ENCODE measurements around the gene THSD8. TPM values are rescaled to one million over a fixed set of nuclear protein-coding genes. Genes with fewer than 3 reads are reported as not detected.

THSD8 gene
- total and polyA plus RNA-seq, 4 donors, result 5.9 to 8.7 (median 6.5) TPM; not detected in 1

- under 1% methylated on average over 73 of the region's 73 CpGs for WGBS (ENCODE audit: insufficient coverage)
- DNase-seq (ENCODE audit: low read depth in 4 of 6, low spot score in 6 of 6), result peak in 3 of 6 donors; percentile 78 to 96 (median 95)
- Histone ChIP-seq H3K36me3 (ENCODE audit: control insufficient read depth, insufficient read depth, low read length) (no peaks in the 10 kb centered on the region), H3K27me3 (ENCODE audit: control insufficient read depth, insufficient read depth, low read length) (peaks cover 5% of the 10 kb centered on the region), H3K4me1 (ENCODE audit: control insufficient read depth, insufficient read depth, low read length) (peaks cover 62% of the 10 kb centered on the region), H3K27ac (ENCODE audit: low read depth, low read length) (peak within 1 kb of the TSS; percentile 95), H3K9me3 (ENCODE audit: control insufficient read depth, insufficient read depth, low read length) (no peaks in the 10 kb centered on the region), H3K4me3 (ENCODE audit: low read depth, low read length) (peak within 1 kb of the TSS; percentile 61)
These were observed 10.4 kb upstream of the THSD8 start, which contains the start of gene JUNB for GRCh38 chr19:12791345-12792050. Gene JUNB (plus strand): TSS chr19:12791486. CDS start chr19:12791772, 286 bp downstream.

GRCh38 chr19:12792051-12792852 is 9.6 kb upstream of the THSD8 start:
- Histone ChIP-seq H3K27me3 (ENCODE audit: control insufficient read depth, insufficient read depth, low read length) (peaks cover 5% of the 10 kb centered on the region), H3K9me3 (ENCODE audit: control insufficient read depth, insufficient read depth, low read length) (no peaks in the 10 kb centered on the region), H3K4me1 (ENCODE audit: control insufficient read depth, insufficient read depth, low read length) (peaks cover 61% of the 10 kb centered on the region), H3K4me3 (ENCODE audit: low read depth, low read length) (peak overlapping the region; percentile 61), H3K36me3 (ENCODE audit: control insufficient read depth, insufficient read depth, low read length) (peaks cover 5% of the 10 kb centered on the region), H3K27ac (ENCODE audit: low read depth, low read length) (peak overlapping the region; percentile 95)
- peak in 2 of 6 donors; percentile 54 to 65 for DNase-seq (ENCODE audit: low read depth in 4 of 6, low spot score in 6 of 6)
- under 1% methylated on average over 84 of the region's 84 CpGs for WGBS (ENCODE audit: insufficient coverage)

- peaks cover 61% of the 10 kb centered on the region for H3K4me1 ChIP-seq (ENCODE audit: control insufficient read depth, insufficient read depth, low read length)
- H3K36me3 ChIP-seq (ENCODE audit: control insufficient read depth, insufficient read depth, low read length), result peaks cover 11% of the 10 kb centered on the region
- DNase-seq (ENCODE audit: low read depth in 4 of 6, low spot score in 6 of 6), result no peak
- peaks cover 5% of the 10 kb centered on the region for H3K27me3 ChIP-seq (ENCODE audit: control insufficient read depth, insufficient read depth, low read length)
- H3K27ac ChIP-seq (ENCODE audit: low read depth, low read length), result peak overlapping the region; percentile 95
- no peaks in the 10 kb centered on the region for H3K9me3 ChIP-seq (ENCODE audit: control insufficient read depth, insufficient read depth, low read length)
- WGBS (ENCODE audit: insufficient coverage), result under 1% methylated on average over 11 of the region's 22 CpGs
- H3K4me3 ChIP-seq (ENCODE audit: low read depth, low read length), result peak overlapping the region; percentile 61
These were observed 9.0 kb upstream of the THSD8 start for GRCh38 chr19:12792853-12793289.

- peaks cover 56% of the 10 kb centered on the region for H3K4me1 ChIP-seq (ENCODE audit: control insufficient read depth, insufficient read depth, low read length)
- H3K27ac ChIP-seq (ENCODE audit: low read depth, low read length), result peak overlapping the region; percentile 95
- WGBS (ENCODE audit: insufficient coverage), result under 1% methylated on average over 73 of the region's 81 CpGs
- peak overlapping the region; percentile 61 for H3K4me3 ChIP-seq (ENCODE audit: low read depth, low read length)
- peaks cover 5% of the 10 kb centered on the region for H3K27me3 ChIP-seq (ENCODE audit: control insufficient read depth, insufficient read depth, low read length)
- no peaks in the 10 kb centered on the region for H3K9me3 ChIP-seq (ENCODE audit: control insufficient read depth, insufficient read depth, low read length)
- H3K36me3 ChIP-seq (ENCODE audit: control insufficient read depth, insufficient read depth, low read length), result peaks cover 18% of the 10 kb centered on the region
- DNase-seq (ENCODE audit: low read depth in 4 of 6, low spot score in 6 of 6), result peak in 4 of 6 donors; percentile 86 to 98 (median 94)
These were observed 8.3 kb upstream of the THSD8 start for GRCh38 chr19:12793290-12794195.

GRCh38 chr19:12794196-12794941 is 7.5 kb upstream of the THSD8 start:
- peaks cover 48% of the 10 kb centered on the region for H3K4me1 ChIP-seq (ENCODE audit: control insufficient read depth, insufficient read depth, low read length)
- no peaks in the 10 kb centered on the region for H3K9me3 ChIP-seq (ENCODE audit: control insufficient read depth, insufficient read depth, low read length)
- H3K27me3 ChIP-seq (ENCODE audit: control insufficient read depth, insufficient read depth, low read length), result peaks cover 5% of the 10 kb centered on the region
- peak overlapping the region; percentile 95 for H3K27ac ChIP-seq (ENCODE audit: low read depth, low read length)
- DNase-seq (ENCODE audit: low read depth in 4 of 6, low spot score in 6 of 6), result no peak
- 85% methylated on average over 4 of the region's 7 CpGs for WGBS (ENCODE audit: insufficient coverage)
- peak overlapping the region; percentile 61 for H3K4me3 ChIP-seq (ENCODE audit: low read depth, low read length)
- H3K36me3 ChIP-seq (ENCODE audit: control insufficient read depth, insufficient read depth, low read length), result peaks cover 26% of the 10 kb centered on the region

GRCh38 chr19:12794971-12795381 is 6.9 kb upstream of the THSD8 start:
- H3K27ac ChIP-seq (ENCODE audit: low read depth, low read length), result no peak overlapping the region
- 93% methylated on average over 5 of the region's 9 CpGs for WGBS (ENCODE audit: insufficient coverage)
- DNase-seq (ENCODE audit: low read depth in 4 of 6, low spot score in 6 of 6), result no peak
- H3K27me3 ChIP-seq (ENCODE audit: control insufficient read depth, insufficient read depth, low read length), result peaks cover 5% of the 10 kb centered on the region
- H3K4me3 ChIP-seq (ENCODE audit: low read depth, low read length), result no peak overlapping the region
- peaks cover 32% of the 10 kb centered on the region for H3K36me3 ChIP-seq (ENCODE audit: control insufficient read depth, insufficient read depth, low read length)
- H3K4me1 ChIP-seq (ENCODE audit: control insufficient read depth, insufficient read depth, low read length), result peaks cover 53% of the 10 kb centered on the region
- no peaks in the 10 kb centered on the region for H3K9me3 ChIP-seq (ENCODE audit: control insufficient read depth, insufficient read depth, low read length)

- 20% methylated on average over 10 of the region's 18 CpGs for WGBS (ENCODE audit: insufficient coverage)
- peaks cover 2% of the 10 kb centered on the region for H3K27me3 ChIP-seq (ENCODE audit: control insufficient read depth, insufficient read depth, low read length)
- no peak overlapping the region for H3K27ac ChIP-seq (ENCODE audit: low read depth, low read length)
- no peak overlapping the region for H3K4me3 ChIP-seq (ENCODE audit: low read depth, low read length)
- no peaks in the 10 kb centered on the region for H3K9me3 ChIP-seq (ENCODE audit: control insufficient read depth, insufficient read depth, low read length)
- H3K36me3 ChIP-seq (ENCODE audit: control insufficient read depth, insufficient read depth, low read length), result peaks cover 36% of the 10 kb centered on the region
- DNase-seq (ENCODE audit: low read depth in 4 of 6, low spot score in 6 of 6), result peak in 3 of 6 donors; percentile 75 to 95 (median 94)
- H3K4me1 ChIP-seq (ENCODE audit: control insufficient read depth, insufficient read depth, low read length), result peaks cover 53% of the 10 kb centered on the region
These were observed 5.5 kb upstream of the THSD8 start for GRCh38 chr19:12796146-12797071.

- no peak overlapping the region for H3K27ac ChIP-seq (ENCODE audit: low read depth, low read length)
- H3K4me3 ChIP-seq (ENCODE audit: low read depth, low read length), result no peak overlapping the region
- WGBS (ENCODE audit: insufficient coverage), result 89% methylated on average over 3 of the region's 6 CpGs
- H3K4me1 ChIP-seq (ENCODE audit: control insufficient read depth, insufficient read depth, low read length), result peaks cover 51% of the 10 kb centered on the region
- peaks cover 2% of the 10 kb centered on the region for H3K27me3 ChIP-seq (ENCODE audit: control insufficient read depth, insufficient read depth, low read length)
- DNase-seq (ENCODE audit: low read depth in 4 of 6, low spot score in 6 of 6), result no peak
- H3K9me3 ChIP-seq (ENCODE audit: control insufficient read depth, insufficient read depth, low read length), result no peaks in the 10 kb centered on the region
- peaks cover 36% of the 10 kb centered on the region for H3K36me3 ChIP-seq (ENCODE audit: control insufficient read depth, insufficient read depth, low read length)
These were observed 4.7 kb upstream of the THSD8 start for GRCh38 chr19:12797141-12797587.

Measured in spinal cord (tissue), 10 donors.